Lower lobe of right lung (tissue), 2 donors: ENCODE measurements around the gene AUTS2. TPM values are rescaled to one million over a fixed set of nuclear protein-coding genes. Genes with fewer than 3 reads are reported as not detected.
A peak's percentile ranks its signal among the peaks of the same experiment; 100 is the strongest.

Experiments
- ATAC-seq, 2 donors: fragments of 200-7000 bp; cut with Tn5 transposase; one replicate each; pipeline ENCODE4 v1.9.1; 2020 to 2022; ENCODE audit warnings: mild to moderate bottlenecking in 2 of 2, moderate library complexity in 2 of 2
- DNase-seq: peaks from one replicate; pipeline ENCODE4 v3.0.0-alpha.2; 2020
- H3K27ac ChIP-seq: fragments of 200-600 bp; one replicate; pipeline ENCODE4 v1.8.0; 2022
- H3K27me3 ChIP-seq: fragments of 200-600 bp; one replicate; pipeline ENCODE4 v1.8.0; 2022; ENCODE audit warnings: low read depth
- H3K36me3 ChIP-seq: fragments of 200-600 bp; one replicate; pipeline ENCODE4 v1.8.0; 2022; ENCODE audit warnings: mild to moderate bottlenecking
- H3K4me1 ChIP-seq: fragments of 200-600 bp; one replicate; pipeline ENCODE4 v1.8.0; 2022
- H3K4me3 ChIP-seq: fragments of 200-600 bp; one replicate; pipeline ENCODE4 v1.8.0; 2022; ENCODE audit warnings: mild to moderate bottlenecking
- H3K9me3 ChIP-seq: fragments of 200-600 bp; one replicate; pipeline ENCODE4 v1.8.0; 2022
- intact Hi-C: fragments of 100-400 bp; cut with DNase I; formaldehyde crosslinking; loops from one replicate; pipeline ENCODE4 v1.11.0; 2022
- total RNA-seq: library from RNA; stranded (reverse); fragmentation: NEBNext Ultra II Directional; extraction: Animal tissue kit (Norgen Biotek cat#: 25700); gene quantifications from one replicate; pipeline ENCODE4 v1.2.1, GENCODE V29; 2021
- TF ChIP-seq, protein P1 (sequence below): fragments of 200-600 bp; IDR thresholded peaks from one replicate; pipeline ENCODE4 v1.8.0; 2022; ENCODE audit warnings: antibody characterized with exemption, mild to moderate bottlenecking
- donor health status: DM: no; HTN: yes; CAD: no; lungs with severe emphysema.

AUTS2 gene
- total RNA-seq, 1 donor from 2014 or later: 45.7 TPM

GRCh38 chr7:69682518-69682917 is 84.2 kb downstream of the AUTS2 start:
- Histone ChIP-seq H3K4me3 (no peak overlapping the region), H3K27me3 (no peaks in the 10 kb centered on the region), H3K9me3 (no peaks in the 10 kb centered on the region), H3K4me1 (peaks cover 2% of the 10 kb centered on the region), H3K27ac (no peak overlapping the region), H3K36me3 (no peaks in the 10 kb centered on the region)
- no peak for ATAC-seq
- intact Hi-C loops: no loop called here
- TF ChIP-seq, protein P1, sequence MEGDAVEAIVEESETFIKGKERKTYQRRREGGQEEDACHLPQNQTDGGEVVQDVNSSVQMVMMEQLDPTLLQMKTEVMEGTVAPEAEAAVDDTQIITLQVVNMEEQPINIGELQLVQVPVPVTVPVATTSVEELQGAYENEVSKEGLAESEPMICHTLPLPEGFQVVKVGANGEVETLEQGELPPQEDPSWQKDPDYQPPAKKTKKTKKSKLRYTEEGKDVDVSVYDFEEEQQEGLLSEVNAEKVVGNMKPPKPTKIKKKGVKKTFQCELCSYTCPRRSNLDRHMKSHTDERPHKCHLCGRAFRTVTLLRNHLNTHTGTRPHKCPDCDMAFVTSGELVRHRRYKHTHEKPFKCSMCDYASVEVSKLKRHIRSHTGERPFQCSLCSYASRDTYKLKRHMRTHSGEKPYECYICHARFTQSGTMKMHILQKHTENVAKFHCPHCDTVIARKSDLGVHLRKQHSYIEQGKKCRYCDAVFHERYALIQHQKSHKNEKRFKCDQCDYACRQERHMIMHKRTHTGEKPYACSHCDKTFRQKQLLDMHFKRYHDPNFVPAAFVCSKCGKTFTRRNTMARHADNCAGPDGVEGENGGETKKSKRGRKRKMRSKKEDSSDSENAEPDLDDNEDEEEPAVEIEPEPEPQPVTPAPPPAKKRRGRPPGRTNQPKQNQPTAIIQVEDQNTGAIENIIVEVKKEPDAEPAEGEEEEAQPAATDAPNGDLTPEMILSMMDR: no peak
- no peak for DNase-seq

DNA sequence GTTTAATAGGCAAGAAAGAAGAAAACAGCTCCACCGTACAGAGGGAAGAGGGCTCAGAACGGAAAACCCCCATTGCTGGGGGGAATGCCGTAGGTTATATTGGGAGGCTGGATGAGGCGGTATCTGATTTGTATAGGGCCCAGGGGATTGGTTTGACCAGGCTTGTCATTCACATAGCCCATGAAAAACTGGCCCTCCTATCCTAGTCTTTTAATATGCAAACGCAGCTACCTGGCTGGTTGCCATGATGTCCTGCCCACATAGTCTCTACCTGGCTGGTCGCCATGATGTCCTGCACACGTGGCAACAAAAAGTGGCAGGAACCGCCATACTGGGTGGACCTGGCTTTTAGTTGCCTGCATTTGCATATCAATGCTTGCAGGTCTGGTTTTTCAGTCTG is 84.7 kb downstream of the AUTS2 start:
- Histone ChIP-seq H3K4me1 (peaks cover 6% of the 10 kb centered on the region), H3K36me3 (no peaks in the 10 kb centered on the region), H3K4me3 (no peak overlapping the region), H3K27ac (no peak overlapping the region), H3K27me3 (no peaks in the 10 kb centered on the region), H3K9me3 (no peaks in the 10 kb centered on the region)
- TF ChIP-seq, protein P1: no peak
- DNase-seq (no peak), ATAC-seq (no peak)
- intact Hi-C loops: no loop called here

GRCh38 chr7:69684369-69685292 is 86.4 kb downstream of the AUTS2 start:
- no peak overlapping the region for H3K27ac ChIP-seq
- intact Hi-C loops: no loop called here
- H3K36me3 ChIP-seq: no peaks in the 10 kb centered on the region
- ATAC-seq: peak in 1 of 2 donors; percentile 61
- H3K9me3 ChIP-seq: no peaks in the 10 kb centered on the region
- TF ChIP-seq, protein P1: no peak
- no peaks in the 10 kb centered on the region for H3K27me3 ChIP-seq
- H3K4me3 ChIP-seq: no peak overlapping the region
- peaks cover 8% of the 10 kb centered on the region for H3K4me1 ChIP-seq
- no peak for DNase-seq

GRCh38 chr7:69685293-69685631 is 87.0 kb downstream of the AUTS2 start:
- no peak for ATAC-seq
- Histone ChIP-seq H3K4me1 (peaks cover 8% of the 10 kb centered on the region), H3K27ac (no peak overlapping the region), H3K36me3 (no peaks in the 10 kb centered on the region), H3K9me3 (no peaks in the 10 kb centered on the region), H3K27me3 (no peaks in the 10 kb centered on the region), H3K4me3 (no peak overlapping the region)
- intact Hi-C loops: no loop called here
- TF ChIP-seq, protein P1: no peak
- no peak for DNase-seq

GRCh38 chr7:69686366-69686765 is 88.1 kb downstream of the AUTS2 start:
- intact Hi-C loops: no loop called here
- TF ChIP-seq, protein P1: no peak
- ATAC-seq (no peak), DNase-seq (no peak)
- peaks cover 8% of the 10 kb centered on the region for H3K4me1 ChIP-seq
- no peaks in the 10 kb centered on the region for H3K9me3 ChIP-seq
- H3K4me3 ChIP-seq: no peak overlapping the region
- no peaks in the 10 kb centered on the region for H3K36me3 ChIP-seq
- no peak overlapping the region for H3K27ac ChIP-seq
- H3K27me3 ChIP-seq: no peaks in the 10 kb centered on the region
